GM10266 (cell line): ENCODE results near the gene IPCEF1.

ENCODE experiments used
- DNase-seq: peaks from one replicate; pipeline ENCODE4 v3.0.0; 2012; ENCODE audit errors: extremely low spot score
- CTCF ChIP-seq: IDR thresholded peaks from 2 replicates; pipeline ENCODE4 v1.5.1; 2012; ENCODE audit warnings: mild to moderate bottlenecking, low read depth; ENCODE audit not compliant: control insufficient read depth, insufficient read depth; ENCODE audit errors: missing control alignments

IPCEF1 gene

GRCh38 chr6:154356690-154357089, at the start of gene IPCEF1:
Gene IPCEF1, minus strand, starts transcription at chr6:154356803. Its CDS starts 90,856 bp downstream, at chr6:154265947.
- TF ChIP-seq CTCF = no peak
- no peak for DNase-seq

GRCh38 chr6:154406301-154406700, 49.7 kb upstream of the IPCEF1 start:
- no peak for TF ChIP-seq CTCF
- DNase-seq = no peak

- no peak for TF ChIP-seq CTCF
Measured at GRCh38 chr6:154404791-154405400, 48.3 kb upstream of the IPCEF1 start.

GRCh38 chr6:154403788-154404187, 47.2 kb upstream of the IPCEF1 start:
- no peak for DNase-seq

More at GRCh38 chr6:154404791-154405400, 48.3 kb upstream of the IPCEF1 start:
- no peak for DNase-seq

GRCh38 chr6:154402081-154402780, 45.6 kb upstream of the IPCEF1 start:
- DNase-seq = no peak
- no peak for TF ChIP-seq CTCF

More at GRCh38 chr6:154403788-154404187, 47.2 kb upstream of the IPCEF1 start:
- no peak for TF ChIP-seq CTCF

GRCh38 chr6:154399097-154399496, 42.5 kb upstream of the IPCEF1 start:
- no peak for DNase-seq
- TF ChIP-seq CTCF = no peak
